HG02623 (cell line): ENCODE results near the gene SNTG2.

Experiments
- ATAC-seq: cut with Tn5 transposase; IDR thresholded peaks from one replicate; pipeline ENCODE4 v1.9.1; 2021; ENCODE audit warnings: moderate library complexity; ENCODE audit not compliant: unreplicated experiment

SNTG2 gene

GRCh38 chr2:1265454-1265853 is 314.8 kb downstream of the SNTG2 start:
- no peak for ATAC-seq

DNA sequence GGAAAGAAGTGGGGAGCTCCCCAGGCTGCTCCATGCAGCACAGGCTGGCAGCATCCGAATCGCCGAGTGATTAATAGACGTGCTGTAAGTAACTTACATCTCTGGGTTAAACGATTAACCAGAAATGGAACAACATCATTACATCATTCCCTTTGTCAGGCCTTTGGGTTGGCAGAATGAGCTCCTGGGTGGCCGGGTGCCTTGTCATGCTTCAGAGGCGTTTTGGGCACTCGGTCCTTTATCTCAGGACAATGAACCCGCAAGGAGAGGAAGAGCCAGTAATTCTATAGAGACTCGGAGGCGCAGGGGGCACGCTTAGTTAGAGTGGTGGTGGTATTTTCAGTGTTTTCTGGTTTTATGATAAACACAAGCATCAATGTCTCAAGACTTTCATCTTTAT is 315.7 kb downstream of the SNTG2 start:
- ATAC-seq = no peak

GRCh38 chr2:1268034-1268433 is 317.4 kb downstream of the SNTG2 start:
- no peak for ATAC-seq

DNA sequence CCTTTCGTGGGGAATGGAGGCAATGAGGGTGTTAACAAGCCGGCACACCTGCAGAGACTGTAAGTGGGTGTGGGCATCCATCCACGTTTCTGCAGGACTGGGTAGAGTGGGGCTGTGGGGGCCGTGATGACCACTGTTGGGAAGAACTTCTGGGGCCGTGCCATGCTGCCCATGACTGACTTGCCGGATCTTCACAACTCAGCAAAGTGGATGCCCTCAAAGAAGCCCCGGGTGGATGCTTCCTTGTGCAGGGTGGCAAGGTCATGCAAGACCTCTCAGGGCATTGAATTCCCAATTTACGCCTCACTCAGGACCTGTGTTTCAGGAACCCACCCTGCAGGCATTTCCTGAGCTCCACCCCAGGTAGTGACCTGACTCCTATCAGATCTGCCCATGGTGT is 319.2 kb downstream of the SNTG2 start:
- ATAC-seq = no peak

DNA sequence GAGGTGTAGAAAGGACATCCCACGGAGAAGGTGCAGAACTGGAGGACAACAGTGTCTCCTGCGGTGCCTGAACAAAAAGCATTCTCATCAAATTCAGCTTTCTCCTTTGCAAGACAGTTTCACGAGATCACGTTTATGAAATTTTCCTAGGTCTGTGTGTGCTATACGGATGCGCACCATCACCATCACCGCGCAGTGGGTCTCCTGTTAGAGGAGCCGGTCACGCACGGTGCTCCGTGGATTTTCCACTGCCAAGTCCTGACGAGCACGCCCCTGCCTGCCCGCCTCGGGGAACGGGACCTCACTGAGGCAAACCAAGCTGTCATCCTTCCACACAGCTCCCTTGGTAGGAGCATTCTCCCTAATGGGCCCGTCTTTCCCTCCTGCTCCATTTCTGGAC is 322.2 kb downstream of the SNTG2 start:
- ATAC-seq = no peak

GRCh38 chr2:1277634-1278033 is 327.0 kb downstream of the SNTG2 start:
- ATAC-seq = no peak

DNA sequence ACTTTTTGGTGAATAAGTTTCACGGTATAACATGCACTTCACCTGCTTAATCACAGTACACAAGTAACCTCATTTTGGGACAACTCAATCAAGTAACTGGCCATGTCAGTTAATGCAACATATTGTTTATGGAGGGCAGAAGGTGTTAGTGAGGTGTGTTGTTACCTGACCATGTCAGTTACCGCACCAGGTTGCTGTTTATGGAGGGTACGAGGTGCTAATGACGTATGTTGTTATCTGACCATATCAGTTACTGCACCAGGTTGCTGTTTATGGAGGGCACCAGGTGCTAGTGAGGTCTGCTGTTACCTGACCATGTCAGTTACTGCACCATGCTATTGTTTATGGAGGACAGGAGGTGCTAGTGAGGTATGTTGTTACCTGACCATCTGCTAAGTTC is 327.5 kb downstream of the SNTG2 start:
- no peak for ATAC-seq

GRCh38 chr2:1278861-1279260 is 328.2 kb downstream of the SNTG2 start:
- ATAC-seq = no peak

DNA sequence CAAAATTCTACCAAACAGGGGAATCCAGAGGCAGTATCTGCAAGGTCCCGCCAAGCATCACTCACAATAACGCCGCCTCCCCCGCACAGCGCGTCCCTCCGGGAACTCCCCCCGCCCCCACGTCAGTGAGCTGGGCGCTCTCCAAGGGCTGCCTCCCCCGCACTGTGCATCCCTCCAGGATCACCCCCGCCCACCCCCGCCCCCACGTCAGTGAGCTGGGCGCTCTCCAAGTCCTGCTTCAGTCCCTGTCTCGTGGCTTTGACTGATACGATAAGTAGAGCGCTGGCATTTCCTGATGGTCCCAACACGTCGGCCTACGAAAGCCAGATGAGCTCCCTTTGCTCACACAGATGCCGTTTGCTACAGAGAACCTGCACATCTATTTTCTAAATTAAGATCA is 331.9 kb downstream of the SNTG2 start:
- no peak for ATAC-seq

- ATAC-seq = no peak
These were observed 332.6 kb downstream of the SNTG2 start for GRCh38 chr2:1283020-1283801.

GRCh38 chr2:1283871-1284270 is 333.2 kb downstream of the SNTG2 start:
- ATAC-seq = no peak

DNA sequence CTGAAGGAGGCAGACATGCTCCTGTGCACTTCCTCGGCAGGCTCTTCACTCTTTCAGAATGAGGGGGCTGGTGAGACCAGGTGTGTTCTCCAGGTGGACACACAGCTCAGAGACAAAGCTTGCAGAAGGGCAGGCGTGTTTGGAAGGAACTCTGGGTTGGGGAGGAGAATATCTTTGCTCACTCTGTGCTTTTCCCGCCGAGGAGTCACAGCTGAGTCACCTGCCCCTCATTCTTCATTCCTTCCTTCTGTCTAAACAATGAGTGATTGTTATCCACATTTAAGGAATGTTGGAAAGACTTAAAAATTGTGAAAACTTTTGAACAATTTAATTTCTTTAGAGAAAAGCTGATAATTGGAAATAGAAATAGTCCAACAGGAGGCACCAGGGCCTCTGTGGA is 336.3 kb downstream of the SNTG2 start:
- no peak for ATAC-seq

GRCh38 chr2:1287427-1287826 is 336.8 kb downstream of the SNTG2 start:
- ATAC-seq = no peak

- no peak for ATAC-seq
These were observed 344.3 kb downstream of the SNTG2 start for GRCh38 chr2:1294900-1295299.

DNA sequence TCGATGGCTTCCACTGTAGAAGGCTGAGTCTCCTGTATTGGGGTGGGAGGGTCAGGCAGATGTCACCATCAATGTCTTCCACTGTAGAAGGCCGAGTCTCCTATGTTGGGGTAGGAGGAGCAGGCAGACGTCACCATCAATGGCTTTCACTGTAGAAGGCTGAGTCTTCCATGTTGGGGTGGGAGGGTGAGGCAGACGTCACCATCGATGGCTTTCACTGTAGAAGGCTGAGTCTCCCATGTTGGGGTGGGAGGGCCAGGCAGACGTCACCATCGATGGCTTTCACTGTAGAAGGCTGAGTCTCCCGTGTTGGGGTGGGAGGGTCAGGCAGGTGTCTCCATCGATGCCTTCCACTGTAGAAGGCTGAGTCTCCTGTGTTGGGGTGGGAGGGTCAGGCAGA is 345.1 kb downstream of the SNTG2 start:
- no peak for ATAC-seq

- no peak for ATAC-seq
These were observed 346.9 kb downstream of the SNTG2 start for GRCh38 chr2:1297372-1298159.

GRCh38 chr2:1299043-1299442 is 348.4 kb downstream of the SNTG2 start:
- no peak for ATAC-seq

- ATAC-seq = no peak
These were observed 349.6 kb downstream of the SNTG2 start for GRCh38 chr2:1300284-1300683.

- no peak for ATAC-seq
These were observed 350.4 kb downstream of the SNTG2 start for GRCh38 chr2:1301056-1301455.

- ATAC-seq = no peak
These were observed 354.8 kb downstream of the SNTG2 start for GRCh38 chr2:1305342-1306013.

- no peak for ATAC-seq
These were observed 355.5 kb downstream of the SNTG2 start for GRCh38 chr2:1306014-1306686.
